SW 1271 (cell line): ENCODE results near the gene STAMBPL1.

ENCODE experiments used
- DNase-seq, 2 experiments: peaks; one replicate each; lab custom pipeline; 2025; lab: John Stamatoyannopoulos, UW

The STAMBPL1 gene

GRCh38 chr10:88892222-88892967 lies 12.3 kb downstream of the STAMBPL1 start:
- DNase-seq: no peak

GRCh38 chr10:88893611-88894010 lies 13.6 kb downstream of the STAMBPL1 start:
- no peak for DNase-seq

- no peak for DNase-seq
These were observed 15.2 kb downstream of the STAMBPL1 start for GRCh38 chr10:88895250-88895649.

- DNase-seq: no peak
These were observed 16.4 kb downstream of the STAMBPL1 start for GRCh38 chr10:88896372-88896993.

GRCh38 chr10:88896994-88897853 lies 17.2 kb downstream of the STAMBPL1 start:
- no peak for DNase-seq

GRCh38 chr10:88898727-88899126 lies 18.7 kb downstream of the STAMBPL1 start:
- DNase-seq: no peak

- DNase-seq: no peak
These were observed 19.8 kb downstream of the STAMBPL1 start for GRCh38 chr10:88899886-88900285.

GRCh38 chr10:88901206-88901983 lies 21.4 kb downstream of the STAMBPL1 start:
- DNase-seq: no peak

- no peak for DNase-seq
These were observed 22.1 kb downstream of the STAMBPL1 start for GRCh38 chr10:88901984-88902789.

GRCh38 chr10:88903715-88904114 lies 23.7 kb downstream of the STAMBPL1 start:
- DNase-seq: no peak

- DNase-seq: no peak
These were observed 26.9 kb downstream of the STAMBPL1 start for GRCh38 chr10:88906921-88907320.

GRCh38 chr10:88908194-88908593 lies 28.1 kb downstream of the STAMBPL1 start:
- DNase-seq: no peak

GRCh38 chr10:88911116-88911515 lies 31.1 kb downstream of the STAMBPL1 start:
- no peak for DNase-seq

- DNase-seq: no peak
These were observed 31.8 kb downstream of the STAMBPL1 start for GRCh38 chr10:88911851-88912250.

- no peak for DNase-seq
These were observed 33.1 kb downstream of the STAMBPL1 start for GRCh38 chr10:88913127-88913526.

GRCh38 chr10:88913788-88914187 lies 33.7 kb downstream of the STAMBPL1 start:
- no peak for DNase-seq

GRCh38 chr10:88915781-88916180 lies 35.7 kb downstream of the STAMBPL1 start:
- no peak for DNase-seq

- no peak for DNase-seq
These were observed 36.2 kb downstream of the STAMBPL1 start for GRCh38 chr10:88916231-88916630.

GRCh38 chr10:88916986-88917385 lies 36.9 kb downstream of the STAMBPL1 start:
- DNase-seq: no peak

- no peak for DNase-seq
These were observed 38.3 kb downstream of the STAMBPL1 start for GRCh38 chr10:88918191-88918905.
